Mucosa of descending colon (tissue), 3 donors: Measurements from ENCODE around the gene ACVRL1. TPM values are rescaled to one million over a fixed set of nuclear protein-coding genes. Genes with fewer than 3 reads are reported as not detected.
A peak's percentile ranks its signal among the peaks of the same experiment; 100 is the strongest.

Source experiments
- ATAC-seq: fragments of 200-7000 bp; cut with Tn5 transposase; one replicate; pipeline ENCODE4 v1.9.1; 2020; ENCODE audit warnings: mild to moderate bottlenecking, moderate library complexity
- DNase-seq, 3 donors: peaks; one replicate each; pipeline ENCODE4 v3.0.0-alpha.2; 2020
- H3K36me3 ChIP-seq: fragments of 200-600 bp; one replicate; pipeline ENCODE4 v1.8.0; 2021; ENCODE audit warnings: low read depth, mild to moderate bottlenecking
- H3K4me1 ChIP-seq: fragments of 200-600 bp; one replicate; pipeline ENCODE4 v1.8.0; 2021; ENCODE audit warnings: low read depth, mild to moderate bottlenecking
- H3K4me3 ChIP-seq: fragments of 200-600 bp; one replicate; pipeline ENCODE4 v1.8.0; 2021; ENCODE audit warnings: mild to moderate bottlenecking
- H3K9me3 ChIP-seq: fragments of 200-600 bp; one replicate; pipeline ENCODE4 v1.8.0; 2021; ENCODE audit warnings: mild to moderate bottlenecking
- intact Hi-C, 2 donors: fragments of 100-400 bp; cut with DNase I in 1 of 2; cut with micrococcal nuclease in 1 of 2; formaldehyde crosslinking; loops; one replicate each; pipeline versions ENCODE4 v1.11.0 to v1.11.1; 2022; cut with DNase I, micrococcal nuclease
- total RNA-seq, 3 donors: library from RNA; stranded (reverse); fragmentation: NEBNext Ultra II Directional in 2 of 3; extraction: Animal tissue kit (Norgen Biotek cat#: 25700) in 2 of 3; gene quantifications; one replicate each; pipeline versions ENCODE4 v1.2.1 to v1.2.4, GENCODE V29; 2021 to 2023
- TF ChIP-seq, protein P1 (sequence below): fragments of 200-600 bp; IDR thresholded peaks from one replicate; pipeline ENCODE4 v1.8.0; 2022; ENCODE audit warnings: antibody characterized with exemption, mild to moderate bottlenecking
- donor health status: DM: no; HTN: no; CAD: no; lungs with moderate emphysema.
- donor health status: DM: no; HTN: no; CAD: no.
- donor health status: DM: no; HTN: yes; CAD: no.

ACVRL1 gene
- total RNA-seq, 3 donors from 2014 or later, result 132 to 261 (median 247) TPM

DNA sequence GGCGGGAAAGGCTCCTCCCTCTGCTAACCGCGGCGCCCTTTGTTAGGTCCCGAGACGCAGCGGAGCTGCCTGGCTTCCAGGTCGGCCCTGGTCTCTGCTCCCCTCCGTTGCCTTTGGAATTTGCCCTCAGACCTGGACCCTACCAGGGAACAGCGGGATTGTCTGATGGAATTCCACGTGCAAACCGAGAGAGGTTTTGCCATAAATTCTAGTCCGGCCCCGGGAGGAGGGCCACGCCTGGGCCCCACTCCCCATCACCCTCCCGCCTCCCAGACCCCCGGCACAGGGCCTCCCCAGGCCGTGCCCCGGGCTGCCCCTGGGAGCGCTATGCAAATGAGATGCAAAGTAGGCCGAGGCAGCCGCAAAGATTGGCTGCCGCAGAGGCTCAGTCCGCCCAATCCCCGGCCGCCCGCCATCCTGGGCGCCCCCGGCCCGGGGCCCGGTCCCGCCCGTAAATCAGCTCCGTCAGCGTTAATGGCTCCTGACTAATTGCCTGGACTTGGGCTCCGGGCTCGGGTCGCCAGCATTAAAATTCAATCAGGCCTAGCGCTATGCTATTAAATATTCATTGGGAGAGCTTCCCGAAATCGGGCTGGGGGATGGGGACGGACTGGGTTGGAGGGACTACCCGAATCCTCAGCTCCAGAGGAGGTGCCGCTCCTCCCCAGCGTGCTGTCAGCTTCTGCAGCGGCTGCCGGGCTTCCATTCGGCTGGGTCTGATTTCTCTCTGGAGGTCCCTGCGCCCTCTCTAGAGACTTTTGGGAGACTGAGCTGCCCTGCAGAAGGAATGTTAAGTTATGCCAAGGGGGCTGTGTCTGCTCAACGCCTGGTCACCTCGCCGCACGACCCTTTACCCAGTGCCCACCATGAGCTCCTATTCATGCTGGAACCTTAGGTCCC is 43.1 kb upstream of the ACVRL1 start:
- Histone ChIP-seq H3K4me1 (peaks cover 12% of the 10 kb centered on the region), H3K36me3 (no peaks in the 10 kb centered on the region), H3K4me3 (no peak overlapping the region), H3K9me3 (no peaks in the 10 kb centered on the region)
- DNase-seq (no peak), ATAC-seq (peak; percentile 57)
- TF ChIP-seq, protein P1, sequence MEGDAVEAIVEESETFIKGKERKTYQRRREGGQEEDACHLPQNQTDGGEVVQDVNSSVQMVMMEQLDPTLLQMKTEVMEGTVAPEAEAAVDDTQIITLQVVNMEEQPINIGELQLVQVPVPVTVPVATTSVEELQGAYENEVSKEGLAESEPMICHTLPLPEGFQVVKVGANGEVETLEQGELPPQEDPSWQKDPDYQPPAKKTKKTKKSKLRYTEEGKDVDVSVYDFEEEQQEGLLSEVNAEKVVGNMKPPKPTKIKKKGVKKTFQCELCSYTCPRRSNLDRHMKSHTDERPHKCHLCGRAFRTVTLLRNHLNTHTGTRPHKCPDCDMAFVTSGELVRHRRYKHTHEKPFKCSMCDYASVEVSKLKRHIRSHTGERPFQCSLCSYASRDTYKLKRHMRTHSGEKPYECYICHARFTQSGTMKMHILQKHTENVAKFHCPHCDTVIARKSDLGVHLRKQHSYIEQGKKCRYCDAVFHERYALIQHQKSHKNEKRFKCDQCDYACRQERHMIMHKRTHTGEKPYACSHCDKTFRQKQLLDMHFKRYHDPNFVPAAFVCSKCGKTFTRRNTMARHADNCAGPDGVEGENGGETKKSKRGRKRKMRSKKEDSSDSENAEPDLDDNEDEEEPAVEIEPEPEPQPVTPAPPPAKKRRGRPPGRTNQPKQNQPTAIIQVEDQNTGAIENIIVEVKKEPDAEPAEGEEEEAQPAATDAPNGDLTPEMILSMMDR, result no peak
- intact Hi-C loops, result no loop called here

DNA sequence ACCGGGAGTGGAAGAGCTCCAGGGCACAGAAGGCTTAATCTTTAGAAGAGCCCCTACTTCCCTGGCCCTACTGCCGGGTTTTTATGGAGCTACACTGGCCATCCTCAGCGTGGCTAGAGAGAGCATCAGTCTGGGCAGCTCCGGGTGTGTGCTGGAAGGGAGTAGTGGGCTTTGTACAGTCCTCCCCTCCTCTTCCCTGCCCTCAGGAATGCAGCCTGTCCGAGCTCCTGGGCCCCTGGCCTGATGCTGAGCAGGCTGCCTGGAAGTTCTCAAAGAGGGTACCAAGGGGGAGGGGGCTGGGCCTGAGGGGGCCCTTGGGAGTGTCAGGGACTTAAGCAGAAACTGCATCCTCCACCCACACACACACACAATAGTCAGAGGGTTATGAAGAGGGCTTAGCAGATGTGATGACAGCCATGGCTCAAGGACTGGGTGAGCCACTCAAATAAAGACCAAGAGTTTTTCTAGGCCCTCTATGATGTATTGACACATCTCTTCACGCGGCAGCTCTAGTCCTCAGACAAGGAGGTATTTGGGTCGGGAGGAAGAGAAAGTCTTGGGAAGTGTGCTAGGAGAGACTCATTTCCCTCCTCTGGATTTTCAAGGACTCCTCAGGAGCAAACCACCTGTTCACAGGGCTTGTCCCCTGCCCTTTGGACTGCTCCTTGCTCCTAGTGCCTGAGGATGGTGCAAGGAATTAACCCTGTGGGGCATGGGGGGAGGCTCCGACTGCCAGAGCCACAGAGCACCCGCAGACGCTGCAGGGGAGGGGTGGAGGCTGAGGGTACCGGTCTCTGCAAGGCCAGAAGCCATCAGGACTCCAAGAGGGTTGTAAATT is 42.3 kb upstream of the ACVRL1 start:
- H3K9me3 ChIP-seq, result no peaks in the 10 kb centered on the region
- intact Hi-C loops, result no loop called here
- TF ChIP-seq, protein P1, result no peak
- DNase-seq, result no peak
- ATAC-seq, result no peak
- H3K36me3 ChIP-seq, result no peaks in the 10 kb centered on the region
- H3K4me3 ChIP-seq, result no peak overlapping the region
- peaks cover 12% of the 10 kb centered on the region for H3K4me1 ChIP-seq

DNA sequence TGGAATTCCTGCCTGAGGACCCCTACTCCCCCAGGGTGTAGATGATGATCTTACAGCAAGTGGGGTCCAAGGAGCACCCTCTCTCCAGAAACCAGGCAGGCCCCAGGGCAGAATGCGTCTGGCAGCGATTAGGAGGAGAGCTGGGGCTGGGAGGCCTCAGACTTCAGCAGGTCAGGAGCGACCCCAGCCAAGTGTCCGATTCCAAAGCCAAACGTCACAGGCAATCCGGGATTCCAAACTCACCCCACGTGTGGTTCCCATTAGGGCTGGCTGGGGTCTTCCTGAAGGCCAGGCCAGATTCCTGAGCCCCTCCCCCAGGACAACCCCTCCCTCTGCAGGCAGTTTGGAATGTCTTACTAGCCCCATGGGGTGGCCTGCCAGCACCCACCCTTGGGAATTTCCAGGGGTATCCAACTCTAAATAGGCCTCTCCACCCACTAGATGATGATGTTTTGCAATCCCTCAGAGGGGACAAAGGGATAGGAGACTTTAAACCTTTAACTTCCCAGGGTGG is 41.5 kb upstream of the ACVRL1 start:
- intact Hi-C loops, result no loop called here
- Histone ChIP-seq H3K4me1 (peaks cover 12% of the 10 kb centered on the region), H3K9me3 (no peaks in the 10 kb centered on the region), H3K4me3 (no peak overlapping the region), H3K36me3 (no peaks in the 10 kb centered on the region)
- no peak for ATAC-seq
- TF ChIP-seq, protein P1, result no peak
- no peak for DNase-seq

DNA sequence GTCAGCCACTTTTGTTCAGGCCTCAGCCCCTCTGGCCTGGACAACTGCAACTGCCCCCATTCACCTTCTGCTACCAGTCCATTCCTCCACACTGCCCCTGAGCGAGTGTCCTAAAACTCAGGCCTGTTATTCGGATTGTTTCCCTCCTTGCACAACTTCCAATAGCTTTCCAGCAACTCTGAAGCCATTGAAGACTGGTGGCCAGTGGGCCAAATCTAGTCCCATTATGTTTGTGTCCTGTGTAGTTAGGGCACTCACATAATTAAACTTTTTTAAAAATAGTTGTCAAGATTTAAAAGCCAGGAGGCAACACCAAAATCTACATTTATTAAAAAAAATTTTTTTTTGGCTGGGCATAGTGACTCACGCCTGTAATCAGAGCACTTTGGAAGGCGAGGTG is 41.0 kb upstream of the ACVRL1 start:
- H3K4me1 ChIP-seq, result peaks cover 12% of the 10 kb centered on the region
- intact Hi-C loops, result no loop called here
- H3K36me3 ChIP-seq, result no peaks in the 10 kb centered on the region
- H3K4me3 ChIP-seq, result no peak overlapping the region
- no peaks in the 10 kb centered on the region for H3K9me3 ChIP-seq
- ATAC-seq, result no peak
- TF ChIP-seq, protein P1, result no peak
- no peak for DNase-seq

DNA sequence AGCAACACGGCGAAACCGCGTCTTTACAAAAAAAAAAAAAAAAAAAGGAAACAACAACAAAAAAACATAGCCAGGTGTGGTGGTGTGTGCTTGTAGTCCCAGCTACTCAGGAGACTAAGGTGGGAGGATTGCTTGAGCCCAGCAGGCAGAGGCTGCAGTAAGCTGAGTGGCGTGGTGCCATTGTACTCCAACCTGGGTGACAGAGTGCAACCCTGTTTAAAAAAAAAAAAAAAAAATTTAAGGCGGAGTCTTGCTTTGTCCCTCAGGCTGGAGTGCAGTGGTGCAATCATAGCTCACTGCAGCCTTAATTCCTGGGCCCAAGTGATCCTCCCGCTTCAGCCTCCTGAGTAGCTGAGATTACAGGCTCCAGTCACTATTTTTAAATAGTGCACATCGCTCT is 40.5 kb upstream of the ACVRL1 start:
- no peaks in the 10 kb centered on the region for H3K9me3 ChIP-seq
- peak in 1 of 3 donors; percentile 17 for DNase-seq
- intact Hi-C loops, result no loop called here
- H3K4me1 ChIP-seq, result peaks cover 14% of the 10 kb centered on the region
- no peak overlapping the region for H3K4me3 ChIP-seq
- TF ChIP-seq, protein P1, result no peak
- no peak for ATAC-seq
- no peaks in the 10 kb centered on the region for H3K36me3 ChIP-seq
